Peyer's patch (tissue), 4 donors: ENCODE data around the gene KIF26B.

Source experiments
- POLR2A ChIP-seq, 2 donors: fragments of 450-650 bp; IDR thresholded peaks; one replicate each; pipeline ENCODE4 v1.5.1; 2017; ENCODE audit warnings: antibody characterized with exemption in 2 of 2, mild to moderate bottlenecking in 2 of 2, moderate library complexity in 2 of 2
- TF ChIP-seq, protein P1 (sequence below), 6 experiments: fragments of 450-650 bp in 4 of 6; fragments of 200-600 bp in 2 of 6; sonication (generic) in 1 of 6; IDR thresholded peaks; one replicate each; pipeline ENCODE4 v1.5.1; 2017 to 2019; ENCODE audit warnings: antibody characterized with exemption in 6 of 6, mild to moderate bottlenecking in 3 of 6, moderate library complexity in 1 of 6

DNA sequence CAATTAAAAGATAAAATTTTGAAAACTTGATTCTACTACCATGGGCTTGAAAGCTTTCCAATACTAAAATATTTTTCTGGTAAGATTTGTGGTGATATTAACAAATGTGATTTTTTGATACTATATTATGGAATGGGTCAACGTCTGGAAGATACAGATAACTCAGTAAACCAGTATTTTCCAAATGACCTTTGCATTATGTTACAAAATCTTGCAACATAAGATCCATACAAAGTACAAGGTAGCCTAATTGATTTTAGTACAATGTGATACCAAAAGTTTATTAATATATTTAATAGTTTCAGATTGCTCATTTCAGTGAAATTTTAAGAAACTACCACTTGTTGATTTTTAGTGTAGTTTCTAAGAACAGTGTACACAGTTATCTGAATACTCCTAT lies 236.2 kb downstream of the KIF26B start:
- TF ChIP-seq POLR2A (IDR thresholded peaks at IDR 0.05), result no peak
- TF ChIP-seq, protein P1, sequence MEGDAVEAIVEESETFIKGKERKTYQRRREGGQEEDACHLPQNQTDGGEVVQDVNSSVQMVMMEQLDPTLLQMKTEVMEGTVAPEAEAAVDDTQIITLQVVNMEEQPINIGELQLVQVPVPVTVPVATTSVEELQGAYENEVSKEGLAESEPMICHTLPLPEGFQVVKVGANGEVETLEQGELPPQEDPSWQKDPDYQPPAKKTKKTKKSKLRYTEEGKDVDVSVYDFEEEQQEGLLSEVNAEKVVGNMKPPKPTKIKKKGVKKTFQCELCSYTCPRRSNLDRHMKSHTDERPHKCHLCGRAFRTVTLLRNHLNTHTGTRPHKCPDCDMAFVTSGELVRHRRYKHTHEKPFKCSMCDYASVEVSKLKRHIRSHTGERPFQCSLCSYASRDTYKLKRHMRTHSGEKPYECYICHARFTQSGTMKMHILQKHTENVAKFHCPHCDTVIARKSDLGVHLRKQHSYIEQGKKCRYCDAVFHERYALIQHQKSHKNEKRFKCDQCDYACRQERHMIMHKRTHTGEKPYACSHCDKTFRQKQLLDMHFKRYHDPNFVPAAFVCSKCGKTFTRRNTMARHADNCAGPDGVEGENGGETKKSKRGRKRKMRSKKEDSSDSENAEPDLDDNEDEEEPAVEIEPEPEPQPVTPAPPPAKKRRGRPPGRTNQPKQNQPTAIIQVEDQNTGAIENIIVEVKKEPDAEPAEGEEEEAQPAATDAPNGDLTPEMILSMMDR (IDR thresholded peaks at IDR 0.05), result no peak
